GM12874 (cell line): ENCODE results near the gene IGLL5.

Source experiments
- TF ChIP-seq, protein P1 (sequence below): IDR thresholded peaks from 2 replicates; pipeline ENCODE4 v1.5.1; 2011; ENCODE audit warnings: low read depth, mild to moderate bottlenecking, control low read depth, low read length, moderate library complexity; ENCODE audit not compliant: insufficient read depth

Gene IGLL5

DNA sequence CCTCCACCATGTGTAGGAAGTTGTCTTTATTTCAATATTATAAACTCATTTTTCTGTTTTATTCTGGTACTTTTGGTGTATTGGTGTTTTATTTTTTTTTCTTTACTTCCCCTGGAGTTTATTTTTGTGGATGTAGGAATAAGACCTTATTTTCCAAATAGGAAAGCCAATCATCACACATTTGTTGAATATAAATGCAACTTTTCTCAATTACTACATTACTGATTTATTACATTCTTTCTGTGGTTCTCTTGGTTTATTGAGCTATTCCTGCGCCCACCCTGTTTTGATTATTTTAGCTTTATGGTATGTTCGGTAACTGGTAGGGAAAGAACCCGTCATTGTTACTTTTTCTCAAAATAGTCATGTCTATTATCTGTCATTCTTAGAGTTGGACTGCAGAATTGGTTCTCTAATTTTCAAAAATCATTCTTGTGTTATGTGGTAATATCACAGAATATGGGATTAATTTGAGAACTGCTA, 3.6 kb downstream of the IGLL5 start:
- TF ChIP-seq, protein P1, sequence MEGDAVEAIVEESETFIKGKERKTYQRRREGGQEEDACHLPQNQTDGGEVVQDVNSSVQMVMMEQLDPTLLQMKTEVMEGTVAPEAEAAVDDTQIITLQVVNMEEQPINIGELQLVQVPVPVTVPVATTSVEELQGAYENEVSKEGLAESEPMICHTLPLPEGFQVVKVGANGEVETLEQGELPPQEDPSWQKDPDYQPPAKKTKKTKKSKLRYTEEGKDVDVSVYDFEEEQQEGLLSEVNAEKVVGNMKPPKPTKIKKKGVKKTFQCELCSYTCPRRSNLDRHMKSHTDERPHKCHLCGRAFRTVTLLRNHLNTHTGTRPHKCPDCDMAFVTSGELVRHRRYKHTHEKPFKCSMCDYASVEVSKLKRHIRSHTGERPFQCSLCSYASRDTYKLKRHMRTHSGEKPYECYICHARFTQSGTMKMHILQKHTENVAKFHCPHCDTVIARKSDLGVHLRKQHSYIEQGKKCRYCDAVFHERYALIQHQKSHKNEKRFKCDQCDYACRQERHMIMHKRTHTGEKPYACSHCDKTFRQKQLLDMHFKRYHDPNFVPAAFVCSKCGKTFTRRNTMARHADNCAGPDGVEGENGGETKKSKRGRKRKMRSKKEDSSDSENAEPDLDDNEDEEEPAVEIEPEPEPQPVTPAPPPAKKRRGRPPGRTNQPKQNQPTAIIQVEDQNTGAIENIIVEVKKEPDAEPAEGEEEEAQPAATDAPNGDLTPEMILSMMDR: no peak

DNA sequence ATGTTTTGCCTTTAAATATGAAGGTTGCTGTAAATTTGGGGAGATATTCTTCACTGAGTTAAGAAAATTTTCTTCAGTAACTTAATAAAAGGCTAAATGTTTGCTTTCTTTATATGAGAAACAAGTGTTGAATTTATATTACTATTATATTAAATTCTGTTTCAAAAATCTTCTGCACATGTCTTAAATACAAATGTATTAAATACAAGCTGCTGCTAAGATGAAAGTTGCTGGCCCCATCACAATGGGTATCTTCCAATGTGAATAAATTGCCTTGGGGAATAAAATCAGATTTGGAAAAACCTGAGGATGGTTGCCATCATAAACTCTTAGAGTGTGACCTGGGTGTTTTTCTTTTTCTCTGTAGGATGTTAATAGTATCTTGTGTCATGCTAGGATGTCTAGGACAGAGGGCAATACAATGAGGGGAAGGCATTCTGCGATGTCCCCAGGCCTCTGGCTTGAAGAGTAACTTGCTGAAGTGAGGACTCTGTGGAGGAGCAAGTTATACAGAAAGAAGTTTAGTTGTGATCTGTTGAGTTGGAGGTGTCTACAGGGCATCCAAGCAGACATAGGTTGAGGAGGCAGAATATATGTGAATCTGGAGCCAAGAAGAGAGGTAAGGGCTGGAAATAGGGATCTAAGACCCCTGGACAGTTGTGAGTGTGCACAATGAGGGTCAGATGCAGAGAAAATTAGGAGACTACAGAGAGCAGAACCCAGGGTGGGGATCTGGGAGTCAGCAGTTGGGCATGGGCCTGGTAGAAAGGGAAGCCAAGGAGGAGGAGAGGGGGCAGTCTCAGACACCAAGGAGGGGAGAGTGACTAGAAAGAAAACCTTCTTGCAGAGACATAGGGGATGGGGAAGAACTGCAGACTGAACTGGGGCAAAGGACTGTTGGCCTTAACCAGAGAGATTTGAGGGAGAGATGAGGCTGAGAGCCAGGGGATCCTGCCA, 4.8 kb downstream of the IGLL5 start:
- TF ChIP-seq, protein P1: no peak

DNA sequence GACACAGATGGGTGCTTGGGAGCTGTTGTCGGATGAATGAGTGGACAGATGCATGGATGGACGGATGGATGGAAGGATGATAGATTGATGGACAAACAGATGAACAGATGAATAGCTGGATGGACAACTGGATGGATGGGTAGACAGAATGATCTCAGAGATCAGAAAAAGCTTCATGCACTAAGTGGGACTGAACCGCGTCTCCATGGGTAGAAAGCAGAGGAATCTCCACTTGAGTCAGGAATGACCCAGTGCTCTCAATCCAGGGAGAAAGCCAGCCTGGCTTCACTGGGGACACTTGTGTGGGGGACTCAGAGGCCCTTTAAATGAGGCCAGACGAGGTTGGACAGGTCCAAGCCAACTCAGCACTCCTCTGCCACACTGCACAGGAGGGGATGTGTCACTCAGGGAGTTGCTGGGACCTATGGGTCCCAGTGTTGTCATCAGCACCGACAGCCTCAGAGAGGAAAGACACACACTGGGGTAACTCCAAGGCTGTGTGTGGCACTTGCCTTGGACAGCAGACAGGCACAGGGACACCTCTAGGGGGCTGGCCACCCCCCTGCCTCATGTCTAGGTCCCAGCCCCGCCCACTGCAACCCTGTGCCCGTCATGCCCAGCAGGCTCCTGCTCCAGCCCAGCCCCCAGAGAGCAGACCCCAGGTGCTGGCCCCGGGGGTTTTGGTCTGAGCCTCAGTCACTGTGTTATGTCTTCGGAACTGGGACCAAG, 5.6 kb downstream of the IGLL5 start:
- TF ChIP-seq, protein P1: no peak

DNA sequence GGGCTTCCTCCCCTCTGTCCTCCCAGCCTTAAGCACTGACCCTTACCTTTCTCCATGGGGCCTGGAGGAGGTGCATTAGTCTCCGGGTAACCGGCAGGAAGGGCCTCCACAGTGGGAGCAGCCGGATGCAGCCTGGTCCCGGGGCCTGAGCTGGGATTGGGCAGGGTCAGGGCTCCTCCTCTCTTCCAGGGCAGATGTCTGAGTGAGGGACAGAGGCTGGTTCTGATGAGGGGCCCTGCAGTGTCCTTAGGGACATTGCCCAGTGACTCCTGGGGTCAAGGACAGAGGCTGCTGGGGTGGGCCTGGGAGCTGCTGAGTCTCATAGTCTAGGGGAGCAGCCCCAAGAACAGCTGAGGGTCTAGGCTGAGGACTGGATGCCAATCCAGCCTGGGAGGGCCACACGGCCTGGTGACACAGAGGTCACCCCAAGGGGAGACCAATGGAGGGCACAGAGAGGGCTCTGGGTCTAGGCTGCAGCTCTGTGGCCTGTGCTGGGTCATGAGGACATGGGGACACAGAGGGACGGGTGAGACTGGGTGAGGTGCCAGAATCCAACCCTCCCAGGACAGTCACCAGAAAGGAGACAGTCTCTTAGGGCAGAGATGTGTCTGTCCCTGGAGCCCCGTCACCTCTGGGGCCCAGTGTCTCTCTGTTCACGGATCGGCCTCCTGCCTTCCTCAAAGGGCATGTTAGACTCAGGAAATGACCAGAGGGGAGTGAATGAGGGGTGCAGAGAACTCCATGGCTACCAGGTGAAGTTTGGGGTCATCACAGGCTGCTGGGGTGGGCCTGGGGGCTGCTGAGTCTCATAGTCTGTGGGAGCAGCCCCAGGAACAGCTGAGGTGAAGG, 6.5 kb downstream of the IGLL5 start:
- TF ChIP-seq, protein P1: no peak

DNA sequence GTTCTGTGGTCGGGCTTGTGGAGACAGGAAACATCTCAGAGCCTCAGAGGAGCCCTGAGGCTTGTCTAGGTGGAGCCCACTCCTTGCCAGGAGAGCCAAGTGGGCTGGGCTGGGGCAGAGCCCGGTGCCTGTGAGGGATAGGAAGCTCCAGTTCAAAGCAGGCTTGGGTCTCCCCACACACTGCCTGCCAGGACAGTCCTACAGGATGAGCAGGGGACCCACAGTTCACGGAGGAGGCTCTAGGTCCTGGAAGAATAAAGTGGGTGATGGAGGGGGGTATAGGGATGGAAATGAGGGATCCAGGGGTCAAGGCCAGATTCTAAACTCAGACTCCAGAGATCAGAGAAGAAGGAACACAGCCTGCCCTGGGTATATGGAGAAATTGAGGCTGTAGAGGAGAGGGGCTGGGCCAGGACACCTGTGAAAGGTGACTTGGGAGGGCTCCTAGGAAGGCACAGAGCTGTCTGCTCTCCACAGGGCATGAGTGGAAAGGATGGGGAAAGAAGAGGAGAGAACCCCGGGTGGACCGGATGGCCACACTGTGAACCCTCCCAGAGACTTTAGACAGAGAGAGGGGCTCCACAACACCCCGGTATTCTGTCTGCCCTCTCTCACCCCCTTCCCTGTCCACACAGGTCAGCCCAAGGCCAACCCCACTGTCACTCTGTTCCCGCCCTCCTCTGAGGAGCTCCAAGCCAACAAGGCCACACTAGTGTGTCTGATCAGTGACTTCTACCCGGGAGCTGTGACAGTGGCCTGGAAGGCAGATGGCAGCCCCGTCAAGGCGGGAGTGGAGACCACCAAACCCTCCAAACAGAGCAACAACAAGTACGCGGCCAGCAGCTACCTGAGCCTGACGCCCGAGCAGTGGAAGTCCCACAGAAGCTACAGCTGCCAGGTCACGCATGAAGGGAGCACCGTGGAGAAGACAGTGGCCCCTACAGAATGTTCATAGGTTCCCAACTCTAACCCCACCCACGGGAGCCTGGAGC, 7.4 kb downstream of the IGLL5 start:
- TF ChIP-seq, protein P1: no peak

DNA sequence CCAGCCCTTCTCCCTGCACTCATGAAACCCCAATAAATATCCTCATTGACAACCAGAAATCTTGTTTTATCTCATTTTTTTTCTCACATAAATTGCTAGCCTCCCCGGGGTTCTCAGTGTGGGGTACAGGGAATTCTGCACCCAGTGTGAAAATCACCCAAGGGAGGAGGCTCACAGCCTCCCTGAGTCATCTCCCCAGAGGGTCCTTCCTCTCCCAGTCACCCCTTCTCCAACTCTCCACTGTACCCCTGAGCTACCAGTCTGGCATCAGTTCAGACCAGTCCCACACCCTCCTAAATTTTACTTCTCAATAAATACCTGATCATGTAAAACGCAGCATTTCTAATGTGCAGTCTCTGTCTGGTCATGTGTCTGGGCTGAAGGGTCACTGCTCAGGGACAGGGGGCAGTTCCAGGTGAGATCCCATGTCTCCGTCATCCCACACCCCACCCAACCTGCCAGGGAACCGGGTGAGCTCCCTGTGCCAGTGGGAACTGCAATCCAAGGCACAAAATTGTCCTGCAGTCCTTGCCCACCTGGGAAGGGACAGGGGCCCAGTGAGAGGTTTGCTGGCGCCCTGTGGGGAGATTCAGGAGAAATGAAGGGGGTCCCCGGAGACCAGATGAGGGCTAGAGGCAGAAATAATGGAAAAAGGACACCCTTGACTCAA, 8.3 kb downstream of the IGLL5 start:
- TF ChIP-seq, protein P1: no peak
